SK-N-MC (cell line): Measurements from ENCODE around the gene DYRK1B.

Experiments used
- EZH2 ChIP-seq: fragments of 200-600 bp; sonication (generic); IDR thresholded peaks from one replicate; pipeline ENCODE4 v1.6.1; 2017; ENCODE audit warnings: antibody characterized with exemption
- POLR2AphosphoS5 ChIP-seq: IDR thresholded peaks from 2 replicates; pipeline ENCODE4 v1.6.1; 2012; ENCODE audit warnings: mild to moderate bottlenecking, low read depth, low read length, borderline replicate concordance

DNA sequence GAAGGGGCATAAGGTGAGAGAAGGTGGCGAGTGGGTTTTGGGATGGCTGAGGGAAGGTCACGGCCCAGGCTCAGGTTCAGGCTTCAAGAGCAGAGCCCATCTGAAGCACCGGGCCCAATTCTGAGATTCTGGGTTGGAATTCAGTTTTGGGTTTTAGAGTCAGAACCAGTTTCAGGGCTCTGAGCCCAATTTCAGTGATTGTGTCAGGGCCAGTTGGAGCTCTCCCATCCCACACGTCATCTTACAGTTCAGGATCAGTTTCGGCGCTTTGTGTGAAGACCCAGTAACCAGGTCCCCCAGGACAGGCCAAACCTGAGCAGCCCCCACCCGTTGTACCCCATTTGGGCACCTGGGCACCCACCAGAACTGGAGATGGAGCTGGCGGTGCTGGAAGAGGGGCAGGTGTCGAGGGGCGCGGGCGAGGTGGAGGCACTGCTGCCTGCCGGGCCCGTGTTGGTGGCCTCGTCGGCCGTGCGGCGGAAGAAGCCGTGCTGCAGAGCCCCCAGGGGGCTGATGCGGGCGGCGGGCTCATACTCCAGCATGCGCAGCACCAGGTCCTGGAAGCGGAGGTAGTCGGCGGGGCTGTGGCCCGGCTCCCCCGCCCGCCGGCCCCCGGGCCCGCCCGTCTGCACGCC, 7.5 kb downstream of the DYRK1B start:
- TF ChIP-seq POLR2AphosphoS5 (no peak), EZH2 (no peak)
